NB4 (cell line): ENCODE data around the gene CLEC16A.
"Not testable (repeated sequence)": the region's sequence is repeated elsewhere in the genome, so short reads cannot be mapped to it uniquely, and the experiment has no call there.

Experiments used
- DNase-seq: peaks from one replicate; pipeline ENCODE4 v3.0.0; 2010; ENCODE audit warnings: low read depth
- H3K4me3 ChIP-seq: one replicate; pipeline ENCODE4 v1.5.1; 2011; ENCODE audit warnings: mild to moderate bottlenecking, low read depth, low read length, moderate library complexity
- MYC ChIP-seq: IDR thresholded peaks from 2 replicates; pipeline ENCODE4 v1.6.1; 2011; ENCODE audit warnings: low read depth, low read length
- POLR2A ChIP-seq: IDR thresholded peaks from 2 replicates; pipeline ENCODE4 v1.6.1; 2011; ENCODE audit warnings: mild to moderate bottlenecking; ENCODE audit not compliant: insufficient read length; ENCODE audit errors: extremely low read depth
- TF ChIP-seq, protein P1 (sequence below): IDR thresholded peaks from 2 replicates; pipeline ENCODE4 v1.6.1; 2011; ENCODE audit warnings: low read depth, low read length
- TF ChIP-seq, protein P2 (sequence below): IDR thresholded peaks from one replicate; pipeline ENCODE4 v1.5.1; 2012; ENCODE audit warnings: low read depth, low read length

CLEC16A gene

DNA sequence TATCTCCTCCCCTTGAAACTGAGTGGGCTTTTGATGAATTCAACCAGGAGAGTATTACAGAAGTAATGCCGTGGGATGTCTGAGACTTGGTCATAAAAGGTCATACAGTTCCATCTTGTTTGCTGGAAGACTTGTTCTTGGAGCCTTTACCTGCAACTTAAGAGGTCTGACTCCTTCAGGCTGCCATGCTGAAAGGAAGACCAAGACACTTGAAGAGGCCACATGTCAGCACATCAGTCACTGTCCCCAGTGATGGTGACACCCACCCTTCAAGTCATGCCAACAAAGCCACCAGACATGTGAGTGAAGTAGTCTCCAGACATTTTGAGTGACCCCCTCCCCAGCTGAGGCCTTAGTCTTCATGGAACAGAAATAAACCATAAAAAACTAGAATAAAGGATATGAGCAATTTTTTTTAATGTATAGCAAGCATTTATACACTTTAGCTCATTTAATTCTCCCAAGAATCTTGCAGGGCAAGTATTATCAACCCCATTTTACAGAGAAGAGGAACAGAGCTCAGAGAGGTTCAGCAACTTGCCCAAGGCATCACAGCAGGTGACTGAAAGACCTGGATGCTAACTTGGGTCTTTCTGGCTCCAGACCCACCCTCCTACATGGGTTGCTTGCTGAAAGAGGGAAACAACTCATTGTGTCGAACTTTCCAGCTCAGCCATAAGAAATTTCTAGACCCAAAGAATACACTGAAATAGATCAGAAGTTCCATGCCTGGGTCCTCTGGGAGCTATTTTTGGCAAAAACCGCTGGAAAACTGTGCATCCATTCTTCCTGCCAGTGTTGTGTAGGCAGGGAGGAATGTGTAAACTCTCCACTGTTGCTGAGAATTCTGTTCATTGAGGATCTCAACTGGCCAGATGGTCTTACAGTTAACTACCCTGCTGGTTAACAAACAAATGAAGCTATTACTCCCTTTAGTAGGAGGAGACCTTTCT lies 273.6 kb downstream of the CLEC16A start:
- H3K4me3 ChIP-seq = no peak overlapping the region
- DNase-seq = no peak
- TF ChIP-seq MYC = no peak
- TF ChIP-seq, protein P1, sequence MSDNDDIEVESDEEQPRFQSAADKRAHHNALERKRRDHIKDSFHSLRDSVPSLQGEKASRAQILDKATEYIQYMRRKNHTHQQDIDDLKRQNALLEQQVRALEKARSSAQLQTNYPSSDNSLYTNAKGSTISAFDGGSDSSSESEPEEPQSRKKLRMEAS = no peak
- TF ChIP-seq POLR2A = no peak
- TF ChIP-seq, protein P2, sequence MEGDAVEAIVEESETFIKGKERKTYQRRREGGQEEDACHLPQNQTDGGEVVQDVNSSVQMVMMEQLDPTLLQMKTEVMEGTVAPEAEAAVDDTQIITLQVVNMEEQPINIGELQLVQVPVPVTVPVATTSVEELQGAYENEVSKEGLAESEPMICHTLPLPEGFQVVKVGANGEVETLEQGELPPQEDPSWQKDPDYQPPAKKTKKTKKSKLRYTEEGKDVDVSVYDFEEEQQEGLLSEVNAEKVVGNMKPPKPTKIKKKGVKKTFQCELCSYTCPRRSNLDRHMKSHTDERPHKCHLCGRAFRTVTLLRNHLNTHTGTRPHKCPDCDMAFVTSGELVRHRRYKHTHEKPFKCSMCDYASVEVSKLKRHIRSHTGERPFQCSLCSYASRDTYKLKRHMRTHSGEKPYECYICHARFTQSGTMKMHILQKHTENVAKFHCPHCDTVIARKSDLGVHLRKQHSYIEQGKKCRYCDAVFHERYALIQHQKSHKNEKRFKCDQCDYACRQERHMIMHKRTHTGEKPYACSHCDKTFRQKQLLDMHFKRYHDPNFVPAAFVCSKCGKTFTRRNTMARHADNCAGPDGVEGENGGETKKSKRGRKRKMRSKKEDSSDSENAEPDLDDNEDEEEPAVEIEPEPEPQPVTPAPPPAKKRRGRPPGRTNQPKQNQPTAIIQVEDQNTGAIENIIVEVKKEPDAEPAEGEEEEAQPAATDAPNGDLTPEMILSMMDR = no peak

DNA sequence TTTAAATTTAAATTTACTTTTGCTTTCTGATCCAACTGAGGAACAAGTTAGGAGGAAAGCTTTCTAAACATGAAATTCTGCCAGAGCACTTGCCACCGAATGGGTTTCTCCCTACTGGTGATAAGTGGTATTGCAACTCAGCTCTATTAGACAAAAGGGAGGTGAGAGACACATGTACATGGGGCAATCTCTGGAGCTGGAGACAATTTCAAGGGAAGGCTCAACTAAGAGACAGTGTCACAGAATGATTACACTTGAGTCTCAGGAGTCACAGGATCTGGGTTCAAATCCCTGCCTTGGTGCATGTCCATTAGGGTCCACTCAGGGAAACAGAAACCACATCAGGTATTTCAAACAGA lies 274.2 kb downstream of the CLEC16A start:
- TF ChIP-seq MYC = no peak
- TF ChIP-seq, protein P2 = peak; percentile 43
- peak; percentile 44 for DNase-seq
- H3K4me3 ChIP-seq = no peak overlapping the region

DNA sequence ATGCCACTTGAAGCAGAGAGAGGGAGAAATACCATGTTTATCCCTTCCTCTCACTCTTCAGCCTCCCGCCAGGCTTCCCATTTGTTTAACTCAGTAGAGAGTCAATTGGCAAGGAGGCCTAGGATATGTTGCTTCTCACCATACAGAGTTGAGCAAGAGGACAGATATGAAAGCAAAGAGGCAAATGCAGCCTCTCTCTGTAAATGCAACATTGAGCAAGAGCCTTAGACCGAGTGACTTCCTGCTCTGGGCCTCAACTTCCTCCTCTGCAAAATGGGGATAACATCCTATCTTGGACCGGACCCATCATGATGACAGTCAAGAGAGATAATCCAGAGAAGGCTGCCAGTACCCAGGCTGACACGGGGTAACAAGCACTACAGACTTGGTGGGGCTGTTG lies 274.8 kb downstream of the CLEC16A start:
- peak; percentile 84 for DNase-seq
- TF ChIP-seq, protein P1 = no peak
- TF ChIP-seq MYC (no peak), POLR2A (no peak)
- TF ChIP-seq, protein P2 = no peak
- H3K4me3 ChIP-seq = no peak overlapping the region

DNA sequence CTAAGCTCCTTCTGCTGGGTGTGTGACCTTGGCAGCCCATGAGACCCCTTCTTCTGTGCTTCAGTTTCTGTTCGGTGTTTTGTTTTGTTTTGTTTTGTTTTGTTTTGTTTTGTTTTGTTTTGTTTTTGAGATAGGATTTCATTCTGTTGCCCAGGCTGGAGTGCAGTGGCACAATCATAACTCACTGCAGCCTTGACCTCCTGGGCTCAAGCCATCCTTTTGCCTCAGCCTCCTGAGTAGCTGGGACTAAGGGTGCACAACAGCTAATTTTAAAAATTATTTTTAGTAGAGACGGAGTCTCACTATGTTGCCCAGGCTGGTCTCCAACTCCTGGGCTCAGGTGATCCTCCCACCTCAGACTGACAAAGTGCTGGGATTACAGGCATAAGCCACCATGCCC lies 276.1 kb downstream of the CLEC16A start:
- not testable (repeated sequence) for H3K4me3 ChIP-seq

DNA sequence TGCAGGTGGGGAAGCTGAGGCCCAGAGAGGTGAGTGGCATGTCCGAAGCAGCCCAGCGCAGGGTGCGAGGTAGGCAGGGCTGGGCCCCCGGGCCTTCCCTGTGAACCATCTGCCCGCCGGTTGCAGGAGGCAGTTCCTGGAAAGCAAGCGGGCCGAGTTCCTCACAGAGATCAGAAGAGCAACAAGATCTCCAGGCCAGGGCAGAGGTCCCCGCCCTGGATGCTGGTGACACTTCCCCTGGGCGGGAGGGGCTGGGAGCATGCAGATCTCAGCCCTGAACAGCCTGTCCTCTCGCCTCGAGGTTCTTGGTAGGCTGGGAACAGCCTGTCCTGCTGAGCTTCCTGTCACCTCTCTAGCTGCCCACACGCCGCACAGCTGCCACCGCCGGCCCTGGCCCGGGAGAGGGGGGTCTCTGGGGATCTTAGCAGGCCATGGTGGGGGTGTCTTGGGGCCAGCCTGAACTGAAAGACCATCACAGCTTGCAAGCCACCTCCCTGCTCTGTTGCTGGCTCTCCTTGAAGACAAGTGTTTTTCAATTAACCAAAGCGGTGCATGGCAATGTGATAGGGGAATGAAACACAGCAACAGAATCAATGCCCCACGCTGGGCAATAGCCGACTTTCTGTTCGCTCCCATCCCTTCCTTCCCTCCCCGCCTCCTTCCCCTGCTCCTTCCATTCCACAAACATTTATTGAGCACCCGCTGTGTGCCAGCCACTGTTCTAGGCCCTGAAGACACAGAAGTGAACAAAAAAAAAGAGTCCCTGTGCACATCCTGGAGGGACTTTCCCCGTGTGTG lies 279.9 kb downstream of the CLEC16A start:
- H3K4me3 ChIP-seq = no peak overlapping the region
- peak; percentile 83 for DNase-seq
- TF ChIP-seq MYC = peak; percentile 66
- TF ChIP-seq, protein P1 = 0 out of 2 replicates have a peak, but pooled peaks have one; percentile 49
- TF ChIP-seq, protein P2 = no peak

More for the DNA sequence above, 276.1 kb downstream of the CLEC16A start:
- DNase-seq = not testable (repeated sequence)

DNA sequence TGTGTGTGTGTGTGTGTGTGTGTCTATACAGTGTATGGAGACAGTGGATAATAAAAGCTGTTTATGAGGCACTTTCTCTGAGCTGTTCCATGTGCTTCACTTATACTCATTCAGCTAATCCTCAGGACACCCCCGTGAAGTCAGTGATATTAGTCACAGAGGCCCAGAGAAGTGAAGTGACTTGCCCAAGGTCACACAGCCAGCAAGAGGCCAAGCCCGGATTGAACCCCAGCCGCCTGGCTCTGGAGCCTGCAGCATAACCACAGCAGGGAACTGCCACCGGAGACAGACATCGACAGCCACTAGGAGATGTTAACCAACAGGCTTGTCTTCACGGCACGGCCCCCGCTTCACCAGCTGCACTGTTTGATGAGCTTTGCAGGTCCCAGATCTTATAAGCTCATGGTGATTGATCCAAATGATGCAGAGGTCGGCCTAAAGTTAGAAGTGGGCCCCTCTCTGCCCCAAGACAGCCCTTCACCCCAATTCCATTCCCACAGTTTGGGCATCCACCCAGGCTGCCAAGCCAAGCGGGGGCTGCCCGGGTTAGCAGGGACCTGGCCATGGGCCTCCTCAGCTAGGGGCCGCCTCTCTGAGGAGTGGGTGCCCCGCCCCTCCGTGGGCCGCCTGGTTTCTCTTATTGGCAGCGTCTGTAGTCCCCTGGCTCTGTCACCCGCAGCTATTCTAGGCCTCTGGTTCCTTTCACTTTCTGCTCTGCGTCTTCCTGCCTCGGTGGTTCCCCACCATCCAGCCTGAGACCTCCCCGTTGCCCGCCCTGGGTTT lies 280.7 kb downstream of the CLEC16A start:
- TF ChIP-seq POLR2A (no peak), MYC (no peak)
- TF ChIP-seq, protein P1 = peak; percentile 28; the same call in 1 of the 2 replicates
- TF ChIP-seq, protein P2 = no peak
- no peak overlapping the region for H3K4me3 ChIP-seq

More for the DNA sequence above, 280.7 kb downstream of the CLEC16A start:
- DNase-seq = peak; percentile 32
